GM18867 (cell line): ENCODE results near the gene CADM4.
"Not testable (repeated sequence)": the region's sequence is repeated elsewhere in the genome, so short reads cannot be mapped to it uniquely, and the experiment has no call there.

Experiments used
- ATAC-seq: cut with Tn5 transposase; IDR thresholded peaks from one replicate; pipeline ENCODE4 v1.9.1; 2021; ENCODE audit warnings: mild to moderate bottlenecking, moderate library complexity; ENCODE audit not compliant: unreplicated experiment

Gene CADM4, protein sequence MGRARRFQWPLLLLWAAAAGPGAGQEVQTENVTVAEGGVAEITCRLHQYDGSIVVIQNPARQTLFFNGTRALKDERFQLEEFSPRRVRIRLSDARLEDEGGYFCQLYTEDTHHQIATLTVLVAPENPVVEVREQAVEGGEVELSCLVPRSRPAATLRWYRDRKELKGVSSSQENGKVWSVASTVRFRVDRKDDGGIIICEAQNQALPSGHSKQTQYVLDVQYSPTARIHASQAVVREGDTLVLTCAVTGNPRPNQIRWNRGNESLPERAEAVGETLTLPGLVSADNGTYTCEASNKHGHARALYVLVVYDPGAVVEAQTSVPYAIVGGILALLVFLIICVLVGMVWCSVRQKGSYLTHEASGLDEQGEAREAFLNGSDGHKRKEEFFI

DNA sequence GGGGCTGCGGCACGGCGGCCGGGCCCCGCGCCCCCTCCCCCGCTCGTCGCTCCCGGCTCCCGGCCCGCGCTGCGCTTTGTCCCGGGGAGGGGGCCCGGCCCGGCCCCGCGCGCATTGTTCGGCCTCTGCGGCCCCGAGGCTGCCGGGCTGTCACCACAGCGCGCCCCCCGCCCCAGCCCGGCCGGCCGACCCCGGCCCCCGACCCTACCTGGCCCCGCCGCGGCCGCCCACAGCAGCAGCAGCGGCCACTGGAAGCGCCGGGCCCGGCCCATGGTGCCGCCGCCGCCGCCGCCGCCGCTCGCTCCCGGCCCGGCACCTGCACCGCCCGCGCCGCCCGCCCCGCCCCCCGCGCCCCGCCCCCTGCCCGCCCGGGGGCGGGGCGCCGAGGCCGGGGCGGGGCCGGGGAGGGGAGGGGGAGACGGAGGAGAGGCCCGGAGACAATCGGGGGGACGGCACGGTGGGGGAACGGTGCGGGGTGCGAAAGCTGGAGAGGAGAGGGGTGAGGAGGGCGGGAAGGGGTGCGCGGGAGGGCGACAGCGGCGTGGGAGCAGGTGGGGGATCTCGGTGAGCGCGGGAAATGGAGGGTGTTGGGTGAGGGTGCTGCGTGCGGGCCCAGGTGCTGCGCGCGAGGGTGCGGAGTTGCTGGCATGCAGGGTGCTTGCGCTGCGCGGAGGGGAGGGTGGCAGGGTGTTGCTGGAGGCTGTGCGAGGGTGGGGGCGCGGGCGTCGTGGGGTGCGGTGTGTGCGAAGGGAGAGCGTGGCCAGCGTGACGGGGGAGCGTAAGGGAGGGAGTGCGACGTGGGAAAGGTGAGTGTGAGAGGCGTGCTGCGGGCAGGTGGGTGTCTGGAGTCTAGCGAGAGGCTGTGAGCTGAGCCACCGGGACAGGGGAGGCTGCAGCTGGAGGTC is at the start of gene CADM4:
Gene CADM4 (minus strand): TSS at position 332 of the 905 bp plus-strand sequence. CDS start 60 bp downstream, at position 272.
- ATAC-seq, result no peak

DNA sequence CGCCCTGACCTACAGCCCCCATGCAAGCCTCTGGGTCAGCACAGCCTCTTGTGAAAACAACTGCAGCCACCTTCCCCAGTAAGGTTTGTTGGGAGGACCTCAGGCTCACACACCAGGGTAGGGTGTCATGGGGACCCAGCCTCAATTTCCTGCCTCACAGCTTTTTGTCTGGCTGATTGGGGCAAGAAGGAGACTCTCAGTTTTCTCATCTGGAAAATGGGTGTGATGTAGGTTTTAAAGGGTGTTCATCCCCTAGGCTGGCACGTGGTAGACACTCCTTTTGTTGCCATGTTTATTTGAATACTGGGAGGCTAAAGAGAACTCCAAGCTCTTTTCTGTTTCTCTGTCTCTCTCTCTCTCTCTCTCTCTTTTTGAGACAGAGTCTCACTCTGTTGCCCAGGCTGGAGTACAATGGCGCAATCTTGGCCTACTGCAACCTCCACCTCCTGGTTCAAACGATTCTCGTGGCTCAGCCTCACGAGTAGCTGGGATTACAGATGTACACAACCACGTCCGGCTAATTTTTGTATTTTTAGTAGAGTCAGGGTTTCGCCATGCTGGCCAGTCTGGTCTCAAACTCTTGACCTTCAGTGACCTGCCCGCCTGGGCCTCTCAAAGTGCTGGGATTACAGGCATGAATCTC is 48.5 kb upstream of the CADM4 start:
- ATAC-seq, result no peak

DNA sequence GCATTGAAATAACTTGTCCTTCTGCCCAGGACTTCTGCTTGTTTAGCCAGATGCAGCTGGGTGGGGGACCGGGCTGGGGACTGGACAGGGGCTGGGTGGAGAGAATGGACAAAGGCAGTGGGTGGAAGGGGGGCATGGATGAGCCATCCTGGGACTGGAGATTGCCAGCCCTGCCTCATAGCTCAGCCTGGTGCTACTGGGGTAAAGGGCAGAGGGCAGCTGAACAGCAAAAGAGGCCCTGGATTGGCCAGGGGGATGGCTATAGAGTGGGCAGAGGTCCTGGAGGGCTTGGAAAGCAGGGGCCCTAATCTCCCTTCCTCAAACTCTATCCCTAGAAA is 48.0 kb upstream of the CADM4 start:
- no peak for ATAC-seq

DNA sequence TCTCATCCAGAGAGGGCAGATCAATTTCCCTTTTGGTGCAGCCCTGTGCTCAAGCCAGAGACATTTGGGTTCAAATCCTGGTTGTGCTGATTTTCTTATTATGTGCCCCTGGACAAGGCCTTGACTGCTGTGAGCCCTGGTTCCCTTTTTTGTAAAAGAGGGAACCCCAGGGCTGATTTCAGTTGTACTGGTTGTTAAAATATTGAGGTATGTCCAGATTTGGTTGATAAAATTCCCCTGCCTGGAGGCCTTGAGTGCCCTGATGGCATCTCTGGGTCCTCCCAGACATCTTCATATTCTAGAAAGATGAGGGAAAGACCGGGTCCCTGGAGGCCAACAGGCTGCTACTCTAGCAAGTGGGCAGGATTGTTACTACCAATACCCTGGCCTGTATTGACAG is 44.7 kb upstream of the CADM4 start:
- ATAC-seq, result no peak

DNA sequence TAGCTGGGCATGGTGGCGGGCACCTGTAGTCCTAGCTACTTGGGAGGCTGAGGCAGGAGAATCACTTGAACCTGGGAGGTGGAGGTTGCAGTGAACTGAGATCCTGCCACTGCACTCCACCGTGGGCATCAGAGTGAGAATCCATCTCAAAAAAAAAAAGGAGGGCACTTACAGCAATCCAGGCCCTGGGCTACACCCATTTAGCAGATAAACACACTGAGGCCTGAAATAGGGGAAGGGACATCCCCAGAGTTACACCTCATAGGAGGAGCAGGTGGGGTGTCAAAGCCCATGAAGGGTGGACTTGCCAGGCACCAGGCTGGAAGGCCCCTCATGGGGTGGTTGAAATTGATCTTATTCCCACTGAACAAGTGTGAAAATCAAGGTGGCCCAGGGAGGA is 44.3 kb upstream of the CADM4 start:
- ATAC-seq, result no peak

DNA sequence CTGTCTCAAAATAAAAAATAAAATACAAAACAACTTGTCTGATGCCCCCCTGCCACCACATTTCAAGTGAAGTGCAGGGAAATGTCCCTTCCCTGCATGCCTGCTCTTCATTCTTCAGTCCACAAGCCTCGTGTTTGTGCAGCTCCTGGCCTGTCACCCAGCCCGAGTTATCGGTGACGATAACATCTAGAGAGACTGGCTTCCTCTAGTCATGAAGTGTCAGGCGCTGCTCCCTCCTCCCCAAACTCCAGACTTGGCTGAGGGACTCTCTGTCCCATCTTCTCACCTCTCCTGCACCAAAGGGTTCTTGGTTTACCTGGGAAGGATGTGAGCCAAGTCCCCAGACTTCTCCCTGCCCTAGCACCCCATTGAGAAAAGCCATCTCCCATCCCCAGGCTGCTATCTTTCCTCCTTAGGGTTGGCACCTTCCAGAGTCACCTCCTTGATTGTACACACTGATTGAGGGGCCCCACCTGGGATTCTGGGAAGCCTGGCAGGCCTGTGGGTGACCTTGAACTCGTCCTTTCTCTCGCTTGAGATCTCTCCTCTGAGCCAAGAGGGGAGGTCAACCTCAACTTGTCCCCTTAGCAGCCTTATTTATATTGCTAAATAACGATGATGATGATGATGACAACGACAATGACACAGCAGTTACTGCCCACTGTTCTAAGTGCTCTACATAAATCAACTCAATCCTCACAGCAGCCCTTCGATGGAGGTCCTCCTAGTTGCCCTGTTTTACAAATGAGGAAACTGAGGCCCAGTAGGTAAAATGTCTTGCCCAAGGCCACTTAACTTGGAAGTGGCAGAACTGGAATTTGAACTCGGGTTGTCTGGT is 43.4 kb upstream of the CADM4 start:
- ATAC-seq, result no peak

DNA sequence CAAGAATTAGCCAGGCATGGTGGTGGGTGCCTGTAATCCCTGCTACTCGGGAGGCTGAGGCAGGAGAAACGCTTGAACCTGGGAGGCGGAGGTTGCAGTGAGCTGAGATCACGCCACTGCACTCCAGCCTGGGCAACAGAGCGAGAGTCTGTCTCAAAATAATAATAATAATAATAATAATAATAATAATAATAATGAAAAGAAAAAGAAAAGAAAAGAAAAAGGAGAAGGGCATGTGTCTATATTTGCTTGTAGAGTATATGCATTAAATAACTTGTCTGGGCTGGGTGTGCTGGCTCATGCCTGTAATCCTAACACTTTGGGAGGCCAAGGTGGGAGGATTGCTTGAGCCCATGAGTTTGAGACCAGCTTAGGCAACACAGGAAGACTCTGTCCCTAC is 42.6 kb upstream of the CADM4 start:
- not testable (repeated sequence) for ATAC-seq

DNA sequence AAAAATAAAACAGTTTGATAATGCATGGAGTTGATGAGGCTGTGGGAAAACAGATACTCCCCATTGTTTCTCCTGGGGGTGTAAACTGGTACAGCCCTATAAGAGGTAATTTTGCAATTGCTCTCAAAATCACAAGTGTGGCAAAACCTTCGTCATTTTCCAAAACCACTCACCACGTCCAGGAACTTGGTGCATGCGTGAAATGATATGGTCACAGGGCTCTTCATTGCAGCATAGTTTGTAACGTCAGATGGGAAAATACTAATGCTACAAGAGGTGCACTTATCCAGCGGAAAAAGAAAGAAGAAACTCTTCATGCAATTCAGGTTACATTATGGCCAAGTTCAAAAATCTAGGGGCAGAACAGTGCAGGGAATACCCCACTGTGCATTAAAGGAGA is 42.2 kb upstream of the CADM4 start:
- ATAC-seq, result no peak

DNA sequence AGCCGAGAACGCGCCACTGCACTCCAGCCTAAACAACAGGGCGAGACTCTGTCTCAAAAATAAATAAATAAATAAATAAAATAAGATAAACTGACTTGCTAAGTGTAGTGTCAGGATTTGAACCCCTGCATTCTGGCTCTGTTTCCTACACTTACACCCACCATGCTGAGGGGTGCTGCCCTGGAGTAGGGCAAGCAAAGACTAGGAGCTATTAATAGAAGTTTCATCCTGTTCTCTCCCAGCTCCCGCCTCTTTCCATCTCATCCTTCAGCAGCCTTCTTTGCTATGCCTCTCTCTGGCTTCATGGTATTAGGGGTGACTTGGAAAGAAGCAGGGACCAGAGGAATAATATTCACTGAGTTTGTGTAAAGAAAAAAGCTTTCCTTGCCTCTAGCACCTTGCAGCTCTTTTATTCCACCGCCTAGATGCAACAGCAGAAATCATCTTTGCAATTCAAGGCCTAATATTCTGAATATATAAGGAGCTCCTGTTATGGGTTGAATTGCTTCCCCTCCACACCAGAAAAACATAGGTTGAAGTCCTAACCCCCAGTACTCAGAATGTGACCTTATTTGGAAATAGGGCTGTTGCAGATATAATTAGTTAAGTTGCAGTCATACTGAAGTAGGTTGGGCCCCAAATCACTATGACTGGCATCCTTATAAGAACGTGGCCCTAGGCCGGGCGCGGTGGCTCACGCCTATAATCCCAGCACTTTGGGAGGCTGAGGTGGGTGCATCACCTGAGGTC is 39.0 kb upstream of the CADM4 start:
- ATAC-seq, result no peak

DNA sequence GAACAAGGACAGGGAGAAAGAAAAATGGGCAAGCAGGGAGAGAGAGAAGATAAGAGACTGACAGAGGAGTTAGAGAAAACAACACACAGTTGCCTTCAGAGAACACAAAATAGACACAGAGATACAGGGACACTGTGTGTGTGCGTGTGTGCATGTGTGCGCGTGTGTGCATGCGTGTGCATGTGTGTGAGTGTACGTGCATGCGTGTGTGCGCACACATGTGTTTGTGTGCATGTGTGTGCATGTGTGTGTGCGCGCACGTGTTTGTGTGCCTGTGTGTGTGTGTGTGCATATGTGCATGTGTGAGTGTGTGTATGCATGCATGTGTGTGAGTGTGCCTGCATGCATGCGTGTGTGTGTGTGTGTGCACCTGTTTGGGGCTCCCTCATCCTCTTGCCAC is 36.3 kb upstream of the CADM4 start:
- no peak for ATAC-seq

DNA sequence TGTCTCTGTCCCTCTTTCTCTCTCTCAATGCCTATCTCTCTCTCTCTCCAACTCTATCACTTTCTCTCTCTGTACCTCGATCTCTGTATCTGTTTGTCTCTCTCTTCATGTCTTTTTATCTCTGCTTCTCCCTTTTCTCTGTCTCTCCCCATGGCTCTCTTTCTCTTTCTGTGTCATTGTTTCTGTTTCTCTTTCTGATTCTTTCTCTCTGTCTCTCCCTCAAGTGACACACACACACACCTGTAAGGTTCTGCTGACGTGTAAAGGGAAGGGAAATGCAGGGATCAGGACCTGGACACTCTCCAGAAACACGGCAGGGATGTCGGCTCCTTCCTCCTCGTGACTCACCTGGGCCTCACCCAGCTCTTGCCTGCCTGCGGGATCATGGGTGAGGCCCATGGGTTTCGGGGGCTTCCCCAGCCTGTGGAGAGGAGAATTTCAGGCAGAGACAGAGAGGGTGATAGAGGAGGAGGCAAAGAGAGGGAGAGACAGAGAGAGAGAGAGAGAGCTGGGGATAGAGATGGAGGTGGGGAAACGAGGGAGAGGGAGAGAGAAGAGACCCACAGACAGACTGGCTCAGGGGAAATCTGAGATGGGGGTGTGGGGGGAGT is 35.7 kb upstream of the CADM4 start:
- no peak for ATAC-seq

DNA sequence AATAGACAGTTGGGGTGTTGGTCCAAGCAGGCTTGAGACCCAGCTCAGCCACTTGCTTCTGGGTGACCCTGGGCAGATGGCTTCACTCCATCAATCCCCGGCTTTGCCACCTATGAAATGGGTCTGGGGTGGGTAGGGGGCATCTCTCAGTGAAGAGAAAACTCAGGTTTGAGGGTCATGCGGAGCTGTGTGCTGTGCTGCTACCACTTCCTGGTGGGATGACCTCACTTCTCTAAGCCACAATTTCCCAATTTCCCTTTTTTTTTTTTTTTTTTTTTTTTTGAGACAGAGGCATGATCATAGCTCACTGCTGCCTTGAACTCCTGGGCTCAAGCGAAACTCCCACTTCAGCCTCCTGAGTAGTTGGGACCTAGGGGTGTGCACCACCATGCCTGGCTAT is 34.9 kb upstream of the CADM4 start:
- no peak for ATAC-seq

DNA sequence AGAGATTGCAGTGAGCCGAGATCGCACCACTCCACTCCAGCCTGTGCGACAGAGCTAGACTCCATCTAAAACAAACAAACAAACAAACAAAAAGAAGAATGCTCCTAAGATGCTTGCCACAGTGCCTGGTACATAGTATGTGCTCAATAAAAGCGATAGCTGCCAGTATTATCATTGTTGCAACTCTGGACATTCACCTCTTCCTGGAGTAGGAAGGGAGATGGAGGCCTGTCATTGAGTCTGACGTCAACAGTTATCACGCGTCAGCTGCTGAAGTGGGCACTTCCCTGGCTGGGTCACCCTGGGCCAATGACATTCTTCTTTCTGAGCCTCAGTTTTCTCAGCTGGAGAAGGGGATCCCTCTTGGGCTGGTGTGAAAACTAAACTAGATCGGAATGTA is 34.5 kb upstream of the CADM4 start:
- no peak for ATAC-seq

DNA sequence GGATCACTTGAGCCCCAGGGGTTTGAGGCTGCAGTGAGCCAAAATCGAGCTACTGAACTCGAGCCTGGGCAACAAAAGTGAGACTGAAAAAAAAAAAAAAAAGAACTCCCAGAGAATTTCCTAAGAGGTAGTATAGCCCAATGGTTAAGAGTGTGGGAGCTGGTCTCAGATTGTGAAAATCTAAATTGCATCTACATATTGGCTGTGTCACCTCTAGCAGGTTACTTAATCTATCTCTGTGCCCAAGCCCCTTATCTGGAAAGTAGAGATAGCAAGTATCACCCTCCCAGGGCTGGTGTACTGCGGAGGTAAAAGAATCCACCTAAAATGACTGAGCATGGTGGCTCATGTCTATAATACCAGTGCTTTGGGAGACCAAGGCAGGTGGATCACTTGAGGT is 34.0 kb upstream of the CADM4 start:
- ATAC-seq, result no peak

DNA sequence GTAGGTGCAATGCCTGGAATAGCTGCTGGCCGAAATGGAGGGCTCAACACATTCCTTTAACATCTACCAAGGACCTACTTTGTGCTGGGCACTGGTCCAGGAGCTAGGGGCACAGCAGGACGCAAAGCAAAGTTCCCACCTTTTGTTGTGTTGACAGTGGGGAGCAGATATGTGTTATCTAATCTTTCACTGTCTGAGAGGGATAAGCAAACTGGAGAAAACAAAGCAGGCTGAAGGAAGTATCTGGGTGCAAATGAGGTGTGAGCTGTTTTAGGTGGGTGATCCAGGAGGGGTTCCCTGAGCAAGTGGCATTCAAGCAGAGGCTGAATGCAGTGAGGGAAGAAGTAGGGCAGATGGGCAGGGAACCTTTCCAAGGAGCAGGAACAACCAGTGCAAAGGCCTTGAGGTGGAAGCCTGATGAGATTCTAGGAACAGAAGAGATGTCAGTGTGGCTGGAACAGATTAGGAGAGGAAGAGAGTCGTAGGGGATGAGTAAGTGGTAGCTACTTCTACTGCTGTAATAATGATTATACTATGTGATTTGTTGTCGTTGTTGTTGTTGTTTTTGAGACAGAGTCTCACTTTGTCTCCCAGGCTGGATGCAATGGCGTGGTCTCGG is 32.5 kb upstream of the CADM4 start:
- ATAC-seq, result no peak

DNA sequence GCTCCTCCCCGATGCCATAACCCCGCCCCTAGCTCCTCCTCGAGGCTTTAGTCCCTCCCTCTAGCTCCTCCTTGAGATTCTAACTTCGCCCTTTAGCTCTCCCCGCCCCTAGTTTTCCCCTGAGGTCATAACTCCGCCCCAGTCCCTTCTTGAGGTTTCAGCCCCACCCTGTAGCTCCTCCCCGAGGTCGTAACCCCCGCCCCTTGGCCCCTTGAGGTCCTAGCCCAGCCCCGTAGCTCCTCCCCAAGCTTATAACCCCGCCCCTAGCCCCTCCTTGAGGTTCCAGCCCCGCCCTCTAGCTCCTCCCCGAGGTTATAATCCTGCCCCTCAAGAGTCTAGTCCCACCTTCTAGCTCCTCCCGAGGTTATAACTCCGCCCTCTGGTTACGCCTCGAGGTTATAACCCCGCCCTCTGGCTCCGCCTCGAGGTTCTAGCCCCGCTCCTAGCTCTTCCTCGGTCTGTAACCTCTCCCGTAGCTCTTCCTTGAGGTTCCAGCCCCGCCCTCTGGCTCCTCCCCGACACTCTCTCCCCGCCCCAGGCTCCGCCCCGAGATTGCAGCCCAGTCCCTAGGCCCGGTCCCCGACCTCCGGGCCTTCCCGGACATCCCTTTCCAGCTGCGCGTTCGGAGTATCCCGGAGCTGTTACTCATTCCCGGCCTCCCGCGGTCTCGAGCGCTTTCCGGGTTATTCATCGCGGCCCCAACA is 28.9 kb upstream of the CADM4 start:
- peak; percentile 88 for ATAC-seq

DNA sequence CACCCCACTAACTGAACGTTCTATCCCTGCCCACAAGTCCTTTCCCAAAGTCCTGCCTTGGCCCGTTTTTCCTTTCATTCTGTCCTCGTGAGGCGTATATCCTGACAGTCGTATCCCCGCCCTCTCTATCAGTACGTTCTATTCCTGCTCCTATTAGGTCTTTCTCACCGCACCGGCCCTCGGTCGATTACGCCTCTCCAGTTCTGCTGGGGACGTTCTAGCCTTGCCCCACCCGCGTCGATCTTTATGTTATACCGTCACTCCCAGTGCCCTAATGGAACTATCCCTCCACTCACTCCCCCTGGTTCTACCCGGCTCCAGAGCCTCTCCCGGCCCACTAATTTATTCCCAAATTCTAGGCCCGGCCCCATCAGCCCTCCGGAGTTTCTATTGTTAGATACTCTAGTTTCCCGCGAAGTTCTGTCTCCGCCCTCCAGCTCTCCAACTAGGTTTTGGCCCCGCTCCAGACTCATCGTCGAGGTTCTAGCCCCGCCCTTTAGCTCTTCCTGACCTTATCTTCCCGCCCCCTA is 28.3 kb upstream of the CADM4 start:
- no peak for ATAC-seq

DNA sequence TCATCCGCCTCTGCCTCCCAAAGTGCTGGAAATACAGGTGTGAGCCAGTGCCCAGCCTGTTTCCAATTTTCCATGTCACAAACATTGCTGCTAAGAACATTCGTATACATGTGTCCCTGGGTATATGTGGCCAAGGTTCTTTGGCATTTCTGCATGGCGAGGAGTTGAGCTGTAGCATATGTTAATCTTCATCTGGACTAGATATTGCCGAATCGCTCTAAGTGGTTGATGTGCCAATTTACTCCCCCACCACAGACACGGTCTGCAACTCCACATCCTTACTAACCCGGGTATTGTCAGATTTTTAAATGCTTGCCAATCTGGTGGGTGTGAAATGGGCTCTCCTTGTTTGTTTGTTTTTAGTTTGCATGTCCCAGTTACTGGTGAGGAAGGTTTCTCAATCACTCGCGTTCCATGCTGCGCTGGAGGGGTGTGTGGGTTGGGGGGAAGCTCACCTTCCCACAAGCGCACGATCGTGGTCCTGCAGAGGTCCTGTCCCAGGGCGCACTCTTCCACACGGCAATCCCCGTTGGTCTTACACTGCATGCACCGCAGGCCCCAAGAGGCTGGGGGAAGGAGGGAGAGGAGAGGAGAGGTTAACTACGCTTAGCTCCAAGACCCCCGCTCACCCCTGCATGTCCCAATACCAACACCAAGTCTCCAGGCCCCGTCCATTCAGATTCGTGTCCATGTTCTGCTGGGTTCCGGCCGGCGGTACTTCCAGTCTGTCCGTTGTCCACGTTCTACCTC is 27.7 kb upstream of the CADM4 start:
- ATAC-seq, result no peak
